NCI-H82 treated with DMSO at 0.1 percent for 48 hours (cell line): ENCODE data around the gene BAG5.

Experiments used
- DNase-seq: peaks from one replicate; lab custom pipeline; 2025; ENCODE audit not compliant: unreplicated experiment; lab: John Stamatoyannopoulos, UW

Gene BAG5

DNA sequence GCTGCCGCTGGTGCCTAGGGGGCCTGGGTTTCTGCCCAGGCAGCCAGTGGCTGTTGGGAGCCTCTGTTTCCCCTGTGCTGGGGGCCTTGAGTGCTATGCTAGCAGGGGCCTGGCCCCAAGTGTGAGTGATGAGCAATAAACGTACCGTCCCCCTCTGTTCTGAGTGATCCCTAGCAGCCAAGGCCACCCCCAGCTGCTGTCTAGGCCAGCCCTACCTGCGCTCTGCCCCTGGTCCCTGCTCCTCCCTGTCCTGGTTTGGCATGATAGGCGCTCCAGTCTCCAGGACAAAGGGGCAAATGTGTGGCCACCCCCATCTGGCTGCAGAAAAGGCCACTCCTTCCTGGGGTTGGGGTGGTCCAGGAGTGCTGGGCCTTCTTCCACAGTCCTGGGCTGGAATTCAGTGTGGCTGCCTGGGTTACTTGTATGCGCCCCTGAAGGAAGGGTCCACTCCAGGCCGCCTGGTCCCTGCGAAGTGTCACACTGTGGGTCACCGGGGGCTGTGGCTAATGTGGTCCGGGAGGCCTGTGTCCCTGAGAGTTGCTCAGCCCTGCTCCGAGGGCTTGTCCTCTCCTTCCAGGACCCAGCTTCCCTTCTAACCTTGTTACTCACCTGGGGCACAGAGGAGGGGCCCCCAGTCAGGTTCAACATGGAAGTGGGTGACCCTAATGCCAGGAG is 26.4 kb downstream of the BAG5 start:
- DNase-seq: no peak

DNA sequence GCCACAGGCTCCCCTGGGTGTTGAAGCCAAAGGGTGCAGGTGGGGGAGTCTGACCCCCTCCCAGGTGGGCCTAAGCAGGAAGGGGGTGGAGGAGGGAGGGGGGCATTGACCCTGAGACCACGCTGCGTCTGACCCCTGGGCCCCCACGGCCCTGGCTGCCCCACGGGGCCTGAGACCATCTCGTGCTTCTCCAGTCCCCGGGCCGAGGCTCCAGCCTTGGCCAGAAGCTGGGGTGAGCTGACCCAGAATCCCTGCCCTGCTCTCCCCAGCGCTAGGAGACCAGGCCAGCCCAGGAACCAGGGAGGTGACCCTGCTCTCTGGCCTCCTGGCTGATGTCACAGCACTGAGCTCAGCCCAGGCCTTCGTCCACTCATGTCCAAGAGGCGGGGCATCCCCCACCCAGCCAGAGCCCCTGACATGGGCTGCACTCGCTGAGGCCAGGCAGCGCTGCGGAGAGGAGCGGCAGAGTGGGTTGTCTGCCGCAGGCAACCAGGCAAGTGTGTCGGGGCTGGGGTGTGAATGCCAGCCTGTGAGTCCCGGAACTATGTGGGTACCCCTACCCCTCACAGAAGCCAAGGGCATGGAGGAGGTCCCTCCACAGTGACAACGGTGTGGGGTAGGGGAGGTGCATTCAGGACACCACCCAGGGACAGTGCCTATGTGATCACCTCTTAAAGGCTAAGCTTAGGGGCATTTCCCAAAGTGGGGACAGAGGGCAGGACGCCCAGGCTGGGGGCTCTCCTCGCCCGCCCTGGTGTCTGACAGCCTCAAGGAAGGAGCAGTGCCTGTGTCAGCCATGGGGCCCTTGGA is 27.2 kb downstream of the BAG5 start:
- DNase-seq: no peak

GRCh38 chr14:103534576-103535061 is 27.8 kb downstream of the BAG5 start:
- DNase-seq: no peak

- DNase-seq: no peak
Measured at GRCh38 chr14:103533999-103534575, 28.4 kb downstream of the BAG5 start.

DNA sequence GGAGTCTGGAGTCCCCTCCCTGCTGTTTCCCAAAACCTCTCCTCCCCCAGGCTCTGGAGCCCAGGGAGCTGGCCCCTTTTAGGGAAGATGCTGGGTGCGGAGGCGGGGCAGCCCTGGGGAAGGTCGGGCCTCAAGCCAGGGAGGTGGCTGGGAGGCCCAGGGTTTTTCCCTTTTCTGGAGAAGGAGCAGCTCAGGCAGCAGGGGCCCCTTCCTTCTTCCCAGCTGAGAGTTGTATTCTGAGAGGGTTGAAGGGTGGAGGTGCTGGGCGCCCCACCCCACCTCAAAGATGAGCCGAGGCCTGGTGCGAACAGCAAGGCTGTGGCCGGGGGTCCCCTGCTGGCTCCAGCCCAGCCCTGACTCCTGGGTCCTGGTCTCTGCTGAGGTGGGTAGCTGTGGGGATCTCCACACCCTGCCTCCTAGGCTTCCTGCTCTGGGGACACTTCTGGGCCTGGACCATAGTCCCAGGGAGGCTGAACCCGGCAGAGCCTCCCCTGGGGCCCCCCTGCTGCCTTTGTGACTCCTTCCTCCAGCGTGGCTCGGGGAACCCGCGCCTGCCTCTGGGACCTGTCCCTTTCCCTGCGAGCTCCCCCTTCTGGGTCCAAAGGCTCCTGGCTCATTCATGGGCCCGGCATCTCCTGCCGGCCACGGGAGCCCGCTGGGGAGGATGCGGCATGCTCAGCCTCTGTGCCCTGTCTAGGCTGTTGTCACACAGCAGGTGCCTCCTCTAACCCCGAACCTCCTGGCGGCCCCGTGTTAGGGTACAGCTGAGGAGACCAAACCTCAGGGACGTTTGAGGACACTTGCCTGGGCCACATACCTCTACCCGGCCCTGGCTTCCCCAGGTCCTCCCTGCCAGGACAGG is 29.1 kb downstream of the BAG5 start:
- no peak for DNase-seq

GRCh38 chr14:103532216-103533136 is 30.0 kb downstream of the BAG5 start:
- no peak for DNase-seq

- DNase-seq: no peak
Measured at GRCh38 chr14:103531421-103532215, 30.8 kb downstream of the BAG5 start.

DNA sequence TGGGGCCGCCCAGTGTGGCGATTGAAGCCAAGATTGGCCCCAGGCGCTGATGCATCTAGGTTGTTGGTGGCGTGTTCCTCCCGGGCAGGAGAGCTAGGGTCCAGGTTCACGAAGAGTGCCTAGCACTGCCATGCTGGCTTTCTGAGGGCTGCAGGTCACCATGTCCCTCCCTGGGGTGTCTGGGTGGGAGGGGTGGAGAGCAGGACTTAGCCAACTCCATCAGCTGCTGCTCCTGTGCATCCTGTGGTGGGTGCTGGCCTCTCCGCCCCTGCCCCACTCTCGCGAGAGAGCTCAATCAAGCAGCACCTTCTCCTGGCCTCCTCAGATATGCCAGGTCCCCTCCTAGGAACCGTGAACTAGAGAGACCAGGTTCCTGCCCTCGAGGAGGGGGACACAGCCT is 31.6 kb downstream of the BAG5 start:
- DNase-seq: no peak

DNA sequence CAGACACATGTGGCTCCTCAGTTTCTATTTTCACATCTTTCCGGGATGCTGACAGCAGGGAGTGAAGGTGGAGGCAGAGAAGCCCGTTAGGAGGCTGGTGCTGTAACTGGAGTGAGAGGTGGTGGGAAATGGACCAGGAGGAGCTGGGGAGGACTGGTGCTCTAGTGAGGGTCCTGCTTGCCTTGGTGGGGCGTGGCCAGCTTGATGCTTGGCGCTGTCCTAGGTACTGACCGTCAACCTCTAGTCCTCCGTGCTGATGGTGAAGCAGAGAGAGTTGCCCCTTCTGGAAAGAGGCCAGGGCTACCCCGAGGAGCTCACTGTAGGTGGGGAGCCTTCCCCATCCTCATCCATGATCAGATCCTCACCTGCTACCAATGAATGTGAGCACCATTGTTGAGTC is 32.1 kb downstream of the BAG5 start:
- no peak for DNase-seq

DNA sequence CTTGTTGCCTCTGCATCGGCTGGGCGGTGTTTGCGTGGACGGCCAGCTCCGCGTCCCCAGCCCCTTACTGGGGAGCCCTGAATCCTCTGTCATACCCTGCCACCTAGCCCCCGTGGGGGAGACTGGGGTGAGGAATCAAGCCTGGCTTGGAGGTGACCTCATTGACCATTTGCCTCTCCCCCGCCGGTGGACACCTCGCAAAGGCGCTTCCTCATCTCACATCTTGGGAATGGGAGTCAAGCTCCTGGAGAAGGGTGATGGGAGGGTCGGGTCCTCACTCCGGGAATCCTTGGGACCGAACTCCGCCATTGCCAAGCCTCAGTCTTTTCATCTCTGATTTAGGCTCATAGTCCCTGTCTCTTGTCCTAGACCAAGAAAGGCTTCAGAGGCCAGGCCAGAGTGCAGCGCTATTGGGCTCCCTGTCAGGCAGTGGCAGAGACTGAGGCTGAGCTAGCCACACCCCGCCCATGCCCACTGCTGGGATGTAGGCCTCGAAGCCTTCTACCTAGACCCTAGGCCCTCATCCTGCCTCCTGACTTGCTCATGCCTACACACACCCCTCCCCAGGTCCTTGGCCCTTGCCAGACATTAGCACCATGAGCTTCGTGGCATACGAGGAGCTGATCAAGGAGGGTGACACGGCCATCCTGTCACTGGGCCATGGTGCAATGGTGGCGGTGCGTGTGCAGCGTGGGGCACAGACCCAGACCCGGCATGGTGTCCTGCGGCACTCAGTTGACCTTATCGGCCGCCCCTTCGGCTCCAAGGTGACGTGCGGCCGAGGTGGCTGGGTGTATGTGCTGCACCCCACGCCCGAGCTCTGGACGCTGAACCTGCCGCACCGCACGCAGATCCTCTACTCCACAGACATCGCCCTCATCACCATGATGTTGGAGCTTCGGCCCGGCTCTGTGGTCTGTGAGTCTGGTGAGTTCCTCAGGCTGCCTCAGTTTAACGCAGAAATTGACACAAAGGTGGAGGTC is 32.8 kb downstream of the BAG5 start:
- DNase-seq: no peak

- peak; percentile 41 for DNase-seq
Measured at GRCh38 chr14:103528587-103529382, 33.7 kb downstream of the BAG5 start, which contains the start of gene TRMT61A. TSS of gene TRMT61A (plus strand) at chr14:103529196. CDS start at chr14:103529979, 783 bp downstream.

- DNase-seq: no peak
Measured at GRCh38 chr14:103528146-103528586, 34.3 kb downstream of the BAG5 start.

GRCh38 chr14:103527408-103528145 is 34.9 kb downstream of the BAG5 start:
- DNase-seq: no peak

GRCh38 chr14:103526914-103527248 is 35.6 kb downstream of the BAG5 start:
- DNase-seq: no peak

DNA sequence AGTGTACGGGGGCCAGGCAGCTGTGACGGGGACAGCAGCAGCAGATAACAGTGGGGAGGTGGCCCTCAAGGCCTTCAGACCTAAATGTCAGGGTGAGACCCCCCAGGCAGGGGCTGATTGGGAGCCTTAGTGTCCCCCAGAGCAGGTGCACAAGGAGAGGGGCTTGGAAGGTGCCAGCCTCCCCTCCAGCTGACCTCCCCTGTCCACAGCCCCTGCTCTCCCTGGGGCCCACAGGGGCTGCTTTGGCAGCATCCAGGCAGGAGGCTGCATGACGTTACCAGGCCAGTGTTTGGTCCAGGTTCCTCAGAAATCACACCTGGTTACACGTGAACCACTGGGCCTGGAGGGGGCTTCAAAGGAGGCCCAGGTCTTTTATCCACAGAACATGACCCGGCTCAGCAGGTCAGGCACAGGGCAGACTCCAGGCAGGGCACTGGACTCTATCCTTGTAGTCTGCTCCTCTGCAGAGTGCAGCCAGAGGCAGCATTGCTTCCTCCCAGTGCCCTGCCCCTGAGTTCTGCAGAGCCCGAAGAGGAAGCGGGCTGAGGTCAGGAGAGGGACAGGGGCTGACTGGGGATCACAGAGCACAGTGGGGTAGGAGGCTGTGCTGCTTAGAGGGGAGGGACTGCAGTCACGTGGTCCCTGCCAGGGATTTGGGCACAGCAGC is 36.1 kb downstream of the BAG5 start:
- no peak for DNase-seq
